Neural progenitor cell (in vitro differentiated cells): ENCODE results near the gene CARNS1.

Experiments
- EZH2 ChIP-seq: fragments of 200-600 bp; sonication (generic); IDR thresholded peaks from 2 replicates; pipeline ENCODE4 v1.6.1; 2017; ENCODE audit warnings: antibody characterized with exemption, mild to moderate bottlenecking, moderate library complexity
- TF ChIP-seq, protein P1 (sequence below): fragments of 200-600 bp; sonication (generic); IDR thresholded peaks from 2 replicates; pipeline ENCODE4 v1.5.1; 2017; ENCODE audit warnings: antibody characterized with exemption, mild to moderate bottlenecking

DNA sequence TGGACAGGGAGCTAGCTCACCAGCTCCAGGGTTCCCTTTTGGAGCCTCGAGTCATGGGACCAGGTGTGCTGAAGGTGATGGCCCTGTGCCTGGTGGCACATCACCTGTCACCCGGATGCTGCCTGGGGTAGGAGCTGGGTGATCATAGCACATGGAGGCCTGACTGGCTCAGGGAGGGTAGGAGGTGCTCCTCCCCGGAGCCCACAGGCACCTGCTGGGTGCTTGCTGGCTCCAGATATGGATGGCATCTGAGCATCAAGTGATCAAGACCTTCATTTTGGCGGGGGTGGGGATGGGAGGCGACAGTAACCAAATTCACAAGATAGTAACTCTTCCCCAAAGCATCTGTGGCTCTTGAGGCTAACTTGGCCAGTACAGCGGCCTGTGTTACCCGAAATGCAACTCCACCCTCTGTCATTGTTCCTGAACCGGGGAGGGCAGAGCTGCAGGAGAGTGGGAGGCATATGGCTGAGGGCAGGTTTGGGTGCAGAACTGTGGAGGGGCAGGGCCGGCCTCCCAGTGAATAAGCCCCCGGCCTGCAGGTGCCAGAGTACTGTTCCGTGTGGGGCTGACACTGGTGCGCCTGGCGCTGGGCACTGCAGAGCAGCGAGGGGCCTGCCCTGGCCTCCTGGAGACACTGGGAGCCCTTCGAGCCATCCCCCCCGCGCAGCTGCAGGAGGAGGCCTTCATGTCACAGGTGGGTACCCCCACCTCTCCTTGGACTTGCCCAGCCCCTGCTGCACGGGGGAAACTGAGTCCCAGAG, 6.9 kb upstream of the CARNS1 start:
- TF ChIP-seq EZH2 = no peak
- TF ChIP-seq, protein P1, sequence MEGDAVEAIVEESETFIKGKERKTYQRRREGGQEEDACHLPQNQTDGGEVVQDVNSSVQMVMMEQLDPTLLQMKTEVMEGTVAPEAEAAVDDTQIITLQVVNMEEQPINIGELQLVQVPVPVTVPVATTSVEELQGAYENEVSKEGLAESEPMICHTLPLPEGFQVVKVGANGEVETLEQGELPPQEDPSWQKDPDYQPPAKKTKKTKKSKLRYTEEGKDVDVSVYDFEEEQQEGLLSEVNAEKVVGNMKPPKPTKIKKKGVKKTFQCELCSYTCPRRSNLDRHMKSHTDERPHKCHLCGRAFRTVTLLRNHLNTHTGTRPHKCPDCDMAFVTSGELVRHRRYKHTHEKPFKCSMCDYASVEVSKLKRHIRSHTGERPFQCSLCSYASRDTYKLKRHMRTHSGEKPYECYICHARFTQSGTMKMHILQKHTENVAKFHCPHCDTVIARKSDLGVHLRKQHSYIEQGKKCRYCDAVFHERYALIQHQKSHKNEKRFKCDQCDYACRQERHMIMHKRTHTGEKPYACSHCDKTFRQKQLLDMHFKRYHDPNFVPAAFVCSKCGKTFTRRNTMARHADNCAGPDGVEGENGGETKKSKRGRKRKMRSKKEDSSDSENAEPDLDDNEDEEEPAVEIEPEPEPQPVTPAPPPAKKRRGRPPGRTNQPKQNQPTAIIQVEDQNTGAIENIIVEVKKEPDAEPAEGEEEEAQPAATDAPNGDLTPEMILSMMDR = no peak
